H1 (cell line): ENCODE results near the gene CTF1. TPM values are rescaled to one million over a fixed set of nuclear protein-coding genes. Genes with fewer than 3 reads are reported as not detected.

Experiments
- CTCF ChIA-PET: fragments of 300-600 bp; sonication (Branson Sonifier 250); formaldehyde crosslinking; loops from one replicate; lab custom pipeline; 2021; ENCODE audit not compliant: partially characterized antibody; lab: Charles Lee
- POLR2A ChIA-PET: fragments of 300-600 bp; sonication (Branson Sonifier 250); formaldehyde crosslinking; loops from one replicate; lab custom pipeline; 2021; ENCODE audit warnings: inconsistent platforms; ENCODE audit not compliant: partially characterized antibody; lab: Charles Lee
- DNase-seq, 2 experiments: peaks; one replicate each; pipeline versions ENCODE4 v3.0.0 to v3.0.0-alpha.2; 2010 to 2022; ENCODE audit warnings: low spot score in 2 of 2, low read depth in 1 of 2, mixed read lengths in 1 of 2
- FAIRE-seq: peaks from 2 replicates; lab custom pipeline; 2011; peaks lifted over from hg19 to GRCh38; lab: Jason Lieb, UNC
- H2AFZ ChIP-seq: 2 replicates; pipeline ENCODE4 v1.8.1; 2012; ENCODE audit warnings: low read length, inconsistent platforms
- H2AK5ac ChIP-seq: 2 replicates; pipeline ENCODE4 v1.6.1; 2013; ENCODE audit warnings: low read depth, low read length
- H2BK120ac ChIP-seq: replicated peaks from 2 replicates; pipeline ENCODE3; 2013; ENCODE audit warnings: low read depth, low read length, inconsistent platforms
- H2BK12ac ChIP-seq: 2 replicates; pipeline ENCODE4 v1.6.1; 2013; ENCODE audit warnings: low read depth, low read length
- H2BK15ac ChIP-seq: 2 replicates; pipeline ENCODE4 v1.6.1; 2013; ENCODE audit warnings: low read length
- H2BK20ac ChIP-seq: 2 replicates; pipeline ENCODE4 v1.6.1; 2013; ENCODE audit warnings: low read length
- H2BK5ac ChIP-seq: 2 replicates; pipeline ENCODE4 v1.6.1; 2013; ENCODE audit warnings: low read depth, low read length
- H3K14ac ChIP-seq: 2 replicates; pipeline ENCODE4 v1.6.1; 2013; ENCODE audit warnings: inconsistent platforms; ENCODE audit not compliant: insufficient read length
- H3K18ac ChIP-seq: 2 replicates; pipeline ENCODE4 v1.6.1; 2013; ENCODE audit warnings: low read length; ENCODE audit errors: extremely low read depth
- H3K23ac ChIP-seq: 2 replicates; pipeline ENCODE4 v1.6.1; 2013; ENCODE audit warnings: inconsistent platforms; ENCODE audit not compliant: insufficient read length
- H3K23me2 ChIP-seq: 2 replicates; pipeline ENCODE4 v1.6.1; 2013; ENCODE audit warnings: low read depth, low read length
- H3K27ac ChIP-seq: 2 replicates; pipeline ENCODE4 v1.6.1; 2011; ENCODE audit warnings: low read depth, low read length, inconsistent platforms
- H3K27me3 ChIP-seq, 4 experiments: replicated peaks in 1 of 4; 1 replicate in 1 of 4; 2 replicates in 3 of 4; pipeline versions ENCODE4 v1.6.1 to v1.8.1; 2011 to 2013; ENCODE audit warnings: low read length in 3 of 4, mild to moderate bottlenecking in 3 of 4, inconsistent platforms in 2 of 4, mixed read lengths in 2 of 4, moderate library complexity in 1 of 4; ENCODE audit not compliant: control insufficient read depth in 3 of 4, insufficient read depth in 3 of 4; ENCODE audit errors: extremely low read depth in 1 of 4
- H3K36me3 ChIP-seq, 4 experiments: 2 replicates each; pipeline versions ENCODE4 v1.6.1 to v1.8.1; 2011 to 2013; ENCODE audit warnings: mild to moderate bottlenecking in 4 of 4, low read length in 3 of 4, moderate library complexity in 2 of 4, control low read depth in 1 of 4, inconsistent platforms in 1 of 4; ENCODE audit not compliant: insufficient read depth in 4 of 4, control insufficient read depth in 2 of 4
- H3K4ac ChIP-seq: replicated peaks from 2 replicates; pipeline ENCODE3; 2013; ENCODE audit warnings: low read length, low read depth, mixed read lengths, inconsistent platforms; ENCODE audit not compliant: insufficient read length
- H3K4me1 ChIP-seq, 4 experiments: replicated peaks in 1 of 4; 1 replicate in 1 of 4; 2 replicates in 3 of 4; pipeline versions ENCODE4 v1.6.1 to v1.8.1; 2011 to 2013; ENCODE audit warnings: low read length in 3 of 4, inconsistent platforms in 2 of 4, mixed read lengths in 1 of 4; ENCODE audit not compliant: insufficient read depth in 4 of 4, control insufficient read depth in 3 of 4
- H3K4me2 ChIP-seq, 2 experiments: 2 replicates each; pipeline versions ENCODE4 v1.6.1 to v1.8.1; 2011 to 2013; ENCODE audit warnings: low read depth in 2 of 2, low read length in 2 of 2, control low read depth in 1 of 2, inconsistent platforms in 1 of 2, mild to moderate bottlenecking in 1 of 2; ENCODE audit not compliant: insufficient read depth in 1 of 2
- H3K4me3 ChIP-seq, 4 experiments: fragments of 200-600, 300-600 bp in 1 of 4; sonication (generic), shearing (Covaris generic), sonication (Bioruptor Twin) in 1 of 4; 2 replicates each; pipeline versions ENCODE4 v1.5.1 to v1.8.1; 2011 to 2016; ENCODE audit warnings: low read length in 4 of 4, low read depth in 3 of 4, control low read depth in 2 of 4, inconsistent platforms in 2 of 4, mild to moderate bottlenecking in 2 of 4, mixed read lengths in 1 of 4, moderate library complexity in 1 of 4; ENCODE audit not compliant: insufficient read depth in 2 of 4; ENCODE audit errors: extremely low read depth in 1 of 4
- H3K56ac ChIP-seq: replicated peaks from 2 replicates; pipeline ENCODE3; 2013; ENCODE audit warnings: low read depth, mild to moderate bottlenecking, mixed read lengths, low read length, inconsistent platforms; ENCODE audit not compliant: insufficient read length
- H3K79me1 ChIP-seq: 2 replicates; pipeline ENCODE4 v1.6.1; 2013; ENCODE audit warnings: low read depth, low read length, control low read depth
- H3K79me2 ChIP-seq, 2 experiments: 2 replicates each; pipeline versions ENCODE4 v1.6.1 to v1.8.1; 2012 to 2013; ENCODE audit warnings: low read length in 2 of 2, mild to moderate bottlenecking in 2 of 2, inconsistent platforms in 1 of 2; ENCODE audit not compliant: insufficient read depth in 2 of 2, control insufficient read depth in 1 of 2
- H3K9ac ChIP-seq, 4 experiments: replicated peaks in 1 of 4; 1 replicate in 1 of 4; 2 replicates in 3 of 4; pipeline versions ENCODE4 v1.6.1 to v1.8.1; 2011 to 2013; ENCODE audit warnings: low read depth in 3 of 4, low read length in 3 of 4, control low read depth in 2 of 4, mild to moderate bottlenecking in 2 of 4, moderate library complexity in 2 of 4, inconsistent platforms in 1 of 4; ENCODE audit errors: extremely low read depth in 1 of 4
- H3K9me3 ChIP-seq, 2 experiments: 2 replicates each; pipeline versions ENCODE4 v1.6.1 to v1.8.1; 2012 to 2013; ENCODE audit warnings: mild to moderate bottlenecking in 2 of 2, moderate library complexity in 2 of 2, control low read depth in 1 of 2, inconsistent platforms in 1 of 2, low read depth in 1 of 2, low read length in 1 of 2, mixed read lengths in 1 of 2; ENCODE audit not compliant: insufficient read depth in 2 of 2
- H4K20me1 ChIP-seq, 2 experiments: replicated peaks in 1 of 2; 2 replicates each; pipeline versions ENCODE3 to v1.8.1; 2011 to 2013; ENCODE audit warnings: inconsistent platforms in 2 of 2, low read length in 2 of 2, mild to moderate bottlenecking in 1 of 2; ENCODE audit not compliant: insufficient read depth in 2 of 2, control insufficient read depth in 1 of 2
- H4K5ac ChIP-seq: 2 replicates; pipeline ENCODE4 v1.6.1; 2013; ENCODE audit warnings: low read length, low read depth, mixed read lengths, inconsistent platforms; ENCODE audit not compliant: insufficient read length
- H4K8ac ChIP-seq: 2 replicates; pipeline ENCODE4 v1.8.0; 2013; ENCODE audit warnings: mild to moderate bottlenecking, moderate library complexity, low read length, inconsistent platforms; ENCODE audit not compliant: insufficient read depth; ENCODE audit errors: extremely low read depth
- H4K91ac ChIP-seq: replicated peaks from 2 replicates; pipeline ENCODE3; 2013; ENCODE audit warnings: low read length, mixed read lengths, inconsistent platforms; ENCODE audit not compliant: insufficient read length
- CHD1 ChIP-seq: IDR thresholded peaks from 2 replicates; pipeline ENCODE4 v1.6.1; 2012; ENCODE audit warnings: low read depth, low read length, improper control_type of control experiment
- EZH2 ChIP-seq: fragments of 200-600 bp; sonication (generic); IDR thresholded peaks from 2 replicates; pipeline ENCODE4 v1.7.1; 2012; ENCODE audit warnings: low read depth, mild to moderate bottlenecking, moderate library complexity, low read length, inconsistent platforms; ENCODE audit not compliant: severe bottlenecking
- FOSL1 ChIP-seq: IDR thresholded peaks from 2 replicates; pipeline ENCODE4 v1.6.1; 2011; ENCODE audit warnings: mild to moderate bottlenecking, low read depth, low read length, moderate library complexity; ENCODE audit not compliant: insufficient read depth
- HDAC6 ChIP-seq: IDR thresholded peaks from one replicate; pipeline ENCODE4 v1.7.1; 2012; ENCODE audit warnings: low read depth, mild to moderate bottlenecking, inconsistent platforms, low read length, moderate library complexity
- KDM4A ChIP-seq: IDR thresholded peaks from one replicate; pipeline ENCODE4 v1.7.1; 2012; ENCODE audit warnings: low read depth, mild to moderate bottlenecking, moderate library complexity, low read length, inconsistent platforms; ENCODE audit not compliant: severe bottlenecking
- POLR2A ChIP-seq, 2 experiments: IDR thresholded peaks; 1 replicate in 1 of 2; 2 replicates in 1 of 2; pipeline ENCODE4 v1.6.1; 2011; ENCODE audit warnings: low read depth in 2 of 2, low read length in 2 of 2, mild to moderate bottlenecking in 2 of 2; ENCODE audit errors: control extremely low read depth in 1 of 2
- RBBP5 ChIP-seq: IDR thresholded peaks from 2 replicates; pipeline ENCODE4 v1.7.1; 2012; ENCODE audit warnings: low read depth, mild to moderate bottlenecking, inconsistent platforms, low read length, moderate library complexity, borderline replicate concordance
- SP4 ChIP-seq: IDR thresholded peaks from 2 replicates; pipeline ENCODE4 v1.6.1; 2012; ENCODE audit warnings: low read length, inconsistent platforms
- TAF7 ChIP-seq: optimal IDR thresholded peaks from 2 replicates; pipeline ENCODE3; 2011; ENCODE audit warnings: low read depth, mild to moderate bottlenecking, inconsistent platforms, low read length, moderate library complexity, borderline replicate concordance
- ZNF274 ChIP-seq: IDR thresholded peaks from 2 replicates; pipeline ENCODE4 v1.7.0; 2012; ENCODE audit warnings: low read length, borderline replicate concordance; ENCODE audit errors: extremely low read depth
- WGBS, 2 experiments: shearing (Covaris generic) in 1 of 2; methylation state at CpG; one replicate each; pipeline versions ENCODE4 v1.1.6 to v1.1.7; 2013 to 2015; ENCODE audit warnings: low lambda C conversion rate in 2 of 2, mixed read lengths in 2 of 2, inconsistent platforms in 1 of 2, low coverage in 1 of 2, missing lambda C conversion rate in 1 of 2; ENCODE audit not compliant: insufficient replicate concordance in 2 of 2, insufficient coverage in 1 of 2, insufficient read length in 1 of 2; ENCODE audit errors: extremely low coverage in 1 of 2, missing lambda C conversion rate in 1 of 2; 5-methylcytosine and 5-hydroxymethylcytosine counted together
- polyA plus RNA-seq, 7 experiments: library from polyadenylated mRNA; depleted of rRNA in 3 of 7; stranded (reverse) in 5 of 7; unstranded in 2 of 7; fragments of >200 nt in 5 of 7; fragments of 200-250 nt in 2 of 7; gene quantifications; 1 replicate in 5 of 7; 2 replicates in 1 of 7; 4 replicates in 1 of 7; pipeline versions ENCODE4 v1.2.1 to v1.2.3, GENCODE V29; 2011 to 2013; ENCODE audit warnings: missing spikeins in 2 of 7, mixed read lengths in 2 of 7
- total RNA-seq: library from RNA; stranded (reverse); fragmentation: NEBNext Ultra II Directional; extraction: Animal tissue kit (Norgen Biotek cat#: 25700); gene quantifications from 2 replicates; pipeline ENCODE4 v1.2.1, GENCODE V29; 2021
- TF ChIP-seq, protein P1 (sequence below): IDR thresholded peaks from 2 replicates; pipeline ENCODE4 v1.6.1; 2011; ENCODE audit warnings: low read length, improper control_type of control experiment

The CTF1 gene
- total and polyA plus RNA-seq, 2 of the 8 experiments (the other 6 are each of a cell fraction or from before 2014, with no cell fraction given): 0.97 to 3.4 TPM

DNA sequence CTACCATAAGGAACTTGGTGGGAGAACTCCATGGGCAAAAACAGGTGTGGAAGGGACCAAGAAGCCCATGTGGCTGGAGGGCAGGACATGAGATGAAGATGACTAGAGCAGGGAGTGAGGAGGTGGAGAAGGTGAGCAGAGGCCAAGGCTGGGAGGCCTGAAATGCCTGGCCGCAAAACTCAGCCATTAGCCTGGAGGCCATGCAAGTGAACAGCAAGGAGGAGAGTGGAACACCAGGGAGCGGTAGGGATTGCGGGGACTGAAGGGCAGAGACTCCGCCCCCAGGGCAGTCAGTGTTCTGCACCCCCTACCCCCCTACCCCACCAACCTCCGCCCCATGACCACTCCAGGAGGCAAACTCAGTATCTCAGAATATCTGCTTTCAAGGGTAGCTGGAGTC, 19.5 kb upstream of the CTF1 start:
- Histone ChIP-seq H4K91ac (no peak overlapping the region), H3K18ac (no peak overlapping the region; the same call in 1 of the 2 replicates), H3K56ac (no peak overlapping the region), H2BK120ac (no peak overlapping the region), H3K4me1 (peaks cover 0 to 6% (median 3%) of the 10 kb centered on the region in 4 experiments; a peak in 5 of 7 replicates), H3K79me2 (peaks cover 0 to 6% of the 10 kb centered on the region in 2 experiments; a peak in 1 of 4 replicates), H3K23me2 (peaks cover 12% of the 10 kb centered on the region), H4K8ac (no peak overlapping the region), H3K23ac (no peak overlapping the region), H2BK20ac (no peak overlapping the region), H3K27ac (no peak overlapping the region), H2AK5ac (no peak overlapping the region; the same call in 1 of the 2 replicates), H2BK5ac (peak overlapping the region; percentile 66; the same call in 1 of the 2 replicates), H3K4me3 (peak overlapping the region in 2 of 4 experiments; percentile 61 to 90; a peak in 4 of 8 replicates), H2AFZ (no peak overlapping the region), H3K27me3 (peaks cover 0 to 26% (median 11%) of the 10 kb centered on the region in 4 experiments; a peak in 5 of 7 replicates), H4K20me1 (peaks cover 0 to 3% of the 10 kb centered on the region in 2 experiments), H3K4ac (no peak overlapping the region), H3K9ac (no peak overlapping the region), H2BK12ac (no peak overlapping the region), H3K36me3 (no peaks in the 10 kb centered on the region), H4K5ac (no peak overlapping the region), H3K9me3 (no peaks in the 10 kb centered on the region), H2BK15ac (no peak overlapping the region), H3K4me2 (peak overlapping the region; percentile 84 to 86), H3K14ac (no peak overlapping the region), H3K79me1 (no peaks in the 10 kb centered on the region; the same call in 1 of the 2 replicates)
- DNase-seq: no peak
- no peak for FAIRE-seq
- WGBS, 2 experiments: 82% methylated on average over 5 of the region's 5 CpGs; no CpG with 5 or more reads in 1 of the 2 experiments
- ChIA-PET CTCF (interaction anchor here (0.7 to 10.1 kb wide), 8 partner anchors 9 to 145 kb away, joined by 3 to 49 read pairs (median 5); no protein-coding TSS in a partner anchor), POLR2A (interaction anchor here (0.6 to 4.6 kb wide), 12 partner anchors 9 to 317 kb away, joined by 3 to 40 read pairs (median 8); partner anchors contain the start of genes BCL7C and CTF1)
- TF ChIP-seq HDAC6 (no peak), RBBP5 (no peak), TAF7 (no peak), POLR2A (IDR thresholded peaks at IDR 0.05; ENCODE audit: control extremely low read depth in 1 of 2, low read depth in 2 of 2, low read length in 2 of 2) (peak in 1 of 2 experiments; percentile 57; a peak in 1 of 3 replicates), KDM4A (no peak), ZNF274 (no peak), SP4 (no peak), FOSL1 (no peak), EZH2 (no peak), CHD1 (no peak)
- TF ChIP-seq, protein P1, sequence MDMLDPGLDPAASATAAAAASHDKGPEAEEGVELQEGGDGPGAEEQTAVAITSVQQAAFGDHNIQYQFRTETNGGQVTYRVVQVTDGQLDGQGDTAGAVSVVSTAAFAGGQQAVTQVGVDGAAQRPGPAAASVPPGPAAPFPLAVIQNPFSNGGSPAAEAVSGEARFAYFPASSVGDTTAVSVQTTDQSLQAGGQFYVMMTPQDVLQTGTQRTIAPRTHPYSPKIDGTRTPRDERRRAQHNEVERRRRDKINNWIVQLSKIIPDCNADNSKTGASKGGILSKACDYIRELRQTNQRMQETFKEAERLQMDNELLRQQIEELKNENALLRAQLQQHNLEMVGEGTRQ: no peak
